NOMO-1 treated with DMSO at 0.1 percent for 48 hours (cell line): ENCODE results near the gene ZNF746.
A peak's percentile ranks its signal among the peaks of the same experiment; 100 is the strongest.

Experiments
- DNase-seq: peaks from one replicate; lab custom pipeline; 2025; ENCODE audit not compliant: unreplicated experiment; lab: John Stamatoyannopoulos, UW

ZNF746 gene

DNA sequence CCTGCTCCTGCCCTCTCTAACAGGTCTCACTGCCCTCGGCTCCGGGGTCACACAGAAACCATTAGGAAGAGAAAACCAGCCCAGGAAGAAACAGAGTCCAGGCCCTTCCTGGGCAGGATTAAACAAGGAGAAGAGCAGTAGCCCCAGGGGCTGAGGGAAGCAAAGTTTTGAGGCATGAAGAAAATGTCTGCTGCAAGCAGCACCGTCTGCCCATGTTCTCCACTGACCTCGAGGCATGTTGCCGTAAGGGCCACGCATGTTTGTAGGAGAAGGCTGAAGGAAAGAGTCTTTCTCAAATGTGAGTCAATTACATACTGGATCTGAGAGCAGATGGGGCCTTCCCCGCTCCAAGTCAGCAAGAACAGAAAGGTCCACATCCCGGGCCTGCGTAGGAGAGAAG, 4.2 kb downstream of the ZNF746 start:
- no peak for DNase-seq

DNA sequence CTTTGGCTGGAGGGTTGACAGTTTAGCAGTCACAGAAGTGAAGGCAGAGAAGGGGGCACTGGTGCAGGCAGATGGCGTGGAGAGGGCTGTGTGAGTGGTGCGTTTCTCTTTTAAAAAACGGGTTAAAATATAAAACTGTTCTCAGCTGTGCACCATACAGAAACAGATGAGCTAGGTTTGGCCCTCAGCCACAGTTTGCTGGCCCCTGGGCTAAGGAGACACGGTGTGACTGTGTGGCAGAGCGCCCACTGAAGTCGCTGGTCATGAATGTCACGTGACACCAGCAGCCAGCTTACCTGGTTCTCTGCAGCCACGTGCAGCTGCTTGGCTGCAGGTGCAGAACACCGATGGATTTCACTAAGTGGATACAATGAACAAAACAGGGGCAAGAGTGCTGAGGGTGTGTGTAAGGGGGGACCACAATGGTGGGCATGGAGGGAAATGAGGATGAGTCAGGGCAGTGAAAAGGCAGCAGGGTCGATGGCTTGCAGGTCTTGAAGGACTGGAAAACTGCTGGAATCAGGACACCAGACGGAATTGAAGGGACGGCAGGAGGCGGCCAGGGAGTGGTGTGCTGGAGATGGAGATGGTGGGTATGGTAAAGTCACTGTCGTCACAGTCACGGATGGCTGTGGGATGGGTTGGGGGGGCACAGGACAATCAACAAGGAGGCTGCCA, 7.4 kb downstream of the ZNF746 start:
- DNase-seq, result no peak

DNA sequence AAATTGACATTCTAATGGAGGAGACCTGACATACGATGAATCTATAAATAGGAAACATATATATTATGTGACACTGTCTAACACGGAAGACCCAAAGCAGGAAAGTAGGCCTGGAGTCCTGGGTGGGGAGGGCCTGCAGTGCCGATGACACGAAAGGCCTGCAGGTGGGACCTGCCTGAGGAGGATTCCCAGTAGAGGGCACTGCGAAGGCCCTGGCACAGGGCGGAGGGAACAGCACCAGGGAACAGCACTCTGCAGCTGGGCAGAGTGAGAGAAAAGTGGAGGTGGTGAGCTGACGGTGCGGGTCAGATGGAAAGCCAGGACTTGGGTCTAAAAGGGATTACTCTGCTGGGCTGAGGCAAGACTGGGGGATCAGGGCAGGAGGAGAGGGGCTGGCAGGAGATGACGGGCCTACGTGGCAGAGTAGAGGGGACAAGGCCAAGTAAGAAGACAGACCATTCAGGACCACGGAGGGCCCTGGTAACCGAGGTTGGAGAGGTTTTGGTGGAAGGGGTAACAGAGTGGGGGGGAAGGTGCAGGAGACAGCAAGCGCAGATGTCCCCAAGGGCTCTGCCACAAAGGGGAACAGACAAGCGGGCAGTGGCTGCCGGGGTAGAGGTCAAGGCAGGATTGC, 8.1 kb downstream of the ZNF746 start:
- DNase-seq, result no peak

DNA sequence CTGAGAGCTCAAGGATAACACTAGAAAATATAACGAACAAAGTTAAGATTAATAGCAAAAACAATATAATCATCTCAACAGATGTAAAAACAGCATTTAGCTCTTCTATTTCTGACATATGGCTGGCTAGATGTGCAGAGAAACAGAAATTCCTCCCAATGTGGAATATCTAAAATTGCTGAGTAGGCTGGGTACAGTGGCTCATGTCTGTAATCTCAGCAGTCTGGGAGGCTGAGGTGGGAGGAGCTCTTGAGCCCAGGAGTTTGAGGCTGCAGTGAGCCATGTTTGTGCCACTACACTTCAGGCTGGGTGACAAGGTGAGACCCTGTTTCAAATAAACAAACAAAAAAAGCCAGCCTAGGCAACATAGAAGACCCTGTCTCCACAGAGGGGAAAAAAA, 18.0 kb downstream of the ZNF746 start:
- no peak for DNase-seq

DNA sequence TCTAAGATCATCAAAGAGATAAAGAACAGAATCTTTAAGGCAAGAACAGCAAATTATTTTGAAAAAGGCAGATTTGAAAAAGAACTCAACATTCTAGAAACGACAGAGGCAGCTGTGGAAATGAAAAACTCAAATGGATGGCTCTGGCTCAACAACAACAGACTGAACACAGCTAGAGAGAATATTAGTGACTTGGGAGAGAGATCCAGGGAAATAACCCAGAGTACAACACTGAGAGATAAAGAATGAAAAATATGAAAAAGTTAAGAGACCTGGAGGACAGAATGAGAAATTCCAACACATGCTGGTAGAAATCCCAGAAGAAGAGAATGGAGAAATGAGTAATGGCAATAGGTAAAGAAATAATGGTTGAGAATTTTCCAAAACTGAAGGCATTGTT, 18.9 kb downstream of the ZNF746 start:
- DNase-seq, result no peak

DNA sequence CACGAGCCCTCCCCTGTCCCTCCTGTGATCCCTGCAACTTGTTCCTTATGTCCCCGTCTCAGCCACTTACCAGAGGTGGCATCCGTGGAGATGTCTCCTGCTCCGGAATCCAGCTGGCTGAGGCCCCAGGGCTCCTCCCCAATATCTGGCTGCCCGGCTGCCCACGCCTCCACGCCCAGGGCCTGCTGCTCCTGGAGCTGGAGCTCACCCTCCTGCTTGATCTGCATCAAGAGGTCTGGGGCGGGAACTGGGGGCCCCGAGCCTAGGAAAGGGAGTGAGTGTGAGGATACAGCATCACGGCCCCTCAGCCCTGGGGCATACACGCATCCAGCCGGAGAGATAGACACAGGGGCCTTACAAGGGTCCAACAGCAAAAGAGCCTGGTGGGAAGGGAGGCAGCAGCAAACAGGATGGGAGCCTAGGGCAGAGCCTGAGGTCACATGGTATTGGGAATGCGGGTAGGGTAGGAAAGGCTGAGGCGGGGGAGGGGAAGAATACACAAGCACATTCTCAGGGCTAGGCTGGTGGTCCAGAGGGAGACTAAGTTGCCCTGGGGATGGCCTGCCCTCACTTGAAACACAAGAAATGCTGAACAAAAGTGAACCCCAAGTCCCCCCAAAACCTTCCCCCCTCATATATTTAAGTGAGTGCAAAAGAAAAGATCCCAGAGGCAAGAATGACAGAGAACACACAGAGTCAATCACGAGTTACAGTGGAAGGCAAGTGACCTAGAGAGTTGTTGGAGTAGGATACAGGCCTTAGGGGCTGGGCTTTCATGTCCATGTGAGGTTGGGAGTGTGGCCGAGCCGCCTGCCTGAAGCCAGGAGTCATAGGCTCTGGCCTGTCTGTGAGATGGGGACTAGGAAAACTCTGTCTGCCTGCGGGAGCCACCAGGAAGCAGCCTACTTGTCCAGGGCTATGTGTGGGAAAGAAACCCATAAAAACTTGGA, 19.8 kb downstream of the ZNF746 start:
- DNase-seq, result no peak

DNA sequence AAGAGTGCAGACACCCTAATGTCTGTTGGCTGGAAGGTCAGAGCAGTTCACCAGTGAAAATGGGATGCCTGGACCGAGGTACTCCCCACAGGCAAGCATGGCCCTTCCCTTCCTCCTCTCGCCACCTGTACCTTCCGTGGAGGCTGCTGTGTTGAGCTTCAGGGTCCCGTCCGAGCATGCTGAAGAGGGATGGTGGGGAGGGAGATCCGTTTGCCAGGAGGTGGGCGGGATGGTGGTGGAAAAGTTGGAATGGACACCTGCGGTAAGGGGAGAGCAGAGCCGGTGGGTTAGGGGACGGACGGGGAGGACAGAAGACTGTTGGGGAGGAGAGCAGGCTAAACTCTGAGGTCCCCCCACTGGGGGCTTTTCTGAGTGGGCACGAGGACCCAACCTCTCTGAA, 20.8 kb downstream of the ZNF746 start:
- DNase-seq, result no peak

DNA sequence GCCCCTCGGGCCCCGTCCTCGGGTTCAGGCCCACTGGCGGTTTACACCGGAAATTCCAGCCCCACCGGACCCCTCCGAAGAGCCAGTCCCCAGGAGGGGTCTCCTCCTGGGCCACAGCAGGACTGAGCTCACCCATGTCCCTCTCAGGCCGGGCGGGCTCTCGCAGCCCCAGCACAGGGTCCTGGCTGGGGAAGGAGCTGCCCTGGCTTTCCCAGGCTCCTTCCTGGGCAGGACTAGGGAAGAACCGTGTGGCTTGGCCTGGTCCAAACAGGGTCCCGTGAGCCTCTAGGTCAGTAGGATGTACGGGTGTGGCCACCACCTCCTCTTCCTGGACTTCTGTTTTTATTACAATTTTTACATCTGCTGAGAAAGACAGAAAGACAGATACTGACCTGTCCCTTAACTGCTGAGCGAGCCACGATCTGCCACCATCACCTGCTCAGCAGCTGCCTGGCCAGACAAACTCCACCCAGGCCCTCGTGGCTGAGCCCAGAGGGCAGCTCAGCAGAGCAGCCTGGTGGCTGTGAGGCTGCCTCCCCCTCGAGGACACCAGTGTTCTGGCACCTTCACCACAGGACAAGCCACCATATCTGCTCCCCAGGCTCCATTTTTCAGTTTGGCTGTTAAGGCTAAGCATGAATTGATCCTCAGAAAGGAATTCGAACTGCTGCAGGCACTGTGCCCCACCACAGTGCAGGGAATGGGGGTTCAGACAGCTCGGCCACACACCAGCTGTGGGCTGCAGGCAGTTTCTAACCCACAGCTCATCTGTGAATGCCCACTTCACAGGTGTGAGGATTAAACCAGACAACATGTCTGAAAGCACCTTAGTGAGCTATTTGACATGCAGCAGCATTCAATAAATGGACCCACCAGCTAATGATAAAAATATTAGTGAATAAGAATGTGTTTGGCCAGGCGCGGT, 22.2 kb downstream of the ZNF746 start:
- DNase-seq, result no peak

DNA sequence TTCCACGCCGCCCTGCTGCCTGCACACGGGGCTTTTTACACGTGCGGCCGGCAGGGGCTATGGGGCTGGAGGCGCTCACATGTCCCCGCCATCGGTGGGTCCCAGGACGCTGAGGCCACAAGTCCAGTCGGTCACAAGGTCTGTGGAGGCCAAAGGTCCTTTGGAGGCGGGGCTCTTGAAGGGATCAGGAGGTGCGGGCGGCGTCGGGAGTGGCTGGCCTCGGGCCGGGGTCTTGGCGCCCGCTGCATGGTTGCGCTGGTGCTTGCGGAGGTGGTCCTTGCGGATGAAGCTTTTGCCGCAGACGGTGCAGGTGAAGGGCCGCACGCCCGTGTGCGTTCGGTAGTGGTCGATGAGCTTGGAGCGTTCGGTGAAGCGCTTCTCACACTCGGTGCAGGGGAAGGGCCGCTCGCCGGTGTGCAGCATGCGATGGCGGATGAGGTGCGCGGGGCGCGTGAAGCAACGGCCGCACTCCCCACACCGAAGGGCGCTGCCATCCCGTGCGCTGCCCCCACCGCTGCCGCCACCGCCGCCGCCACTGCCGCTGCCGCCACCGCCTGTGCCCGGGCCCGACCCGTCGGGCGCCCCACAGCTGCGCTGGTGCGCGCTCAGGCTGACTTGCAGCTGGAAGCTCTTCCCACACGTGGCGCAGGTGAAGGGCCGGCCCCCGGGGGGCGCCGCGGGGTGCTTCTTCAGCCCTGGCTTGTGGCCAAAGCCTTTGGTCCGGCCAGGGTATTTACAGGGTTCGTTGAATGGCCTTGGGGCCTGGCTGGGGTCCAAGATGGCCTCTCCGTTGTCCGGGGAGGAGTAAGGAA, 23.1 kb downstream of the ZNF746 start:
- no peak for DNase-seq

DNA sequence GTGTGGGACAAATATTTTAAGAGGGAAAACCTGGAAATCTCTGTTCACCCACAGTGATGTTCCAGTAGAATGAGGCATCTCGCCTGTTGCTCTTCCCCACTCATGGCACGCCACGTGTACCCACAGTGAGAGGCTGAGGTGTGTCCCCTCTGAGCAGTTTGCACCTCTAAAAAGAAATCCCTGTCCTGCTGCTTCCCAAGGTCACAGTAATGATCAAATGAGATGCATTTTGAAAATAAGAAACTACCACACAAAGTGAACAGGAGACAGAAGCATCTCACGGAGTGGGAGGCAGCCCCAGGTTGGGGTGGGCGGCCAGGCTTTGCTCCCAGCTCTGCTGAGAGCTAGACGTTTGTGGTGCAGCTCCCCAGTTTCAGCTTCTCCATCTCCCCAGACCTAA, 24.4 kb downstream of the ZNF746 start:
- DNase-seq, result no peak

DNA sequence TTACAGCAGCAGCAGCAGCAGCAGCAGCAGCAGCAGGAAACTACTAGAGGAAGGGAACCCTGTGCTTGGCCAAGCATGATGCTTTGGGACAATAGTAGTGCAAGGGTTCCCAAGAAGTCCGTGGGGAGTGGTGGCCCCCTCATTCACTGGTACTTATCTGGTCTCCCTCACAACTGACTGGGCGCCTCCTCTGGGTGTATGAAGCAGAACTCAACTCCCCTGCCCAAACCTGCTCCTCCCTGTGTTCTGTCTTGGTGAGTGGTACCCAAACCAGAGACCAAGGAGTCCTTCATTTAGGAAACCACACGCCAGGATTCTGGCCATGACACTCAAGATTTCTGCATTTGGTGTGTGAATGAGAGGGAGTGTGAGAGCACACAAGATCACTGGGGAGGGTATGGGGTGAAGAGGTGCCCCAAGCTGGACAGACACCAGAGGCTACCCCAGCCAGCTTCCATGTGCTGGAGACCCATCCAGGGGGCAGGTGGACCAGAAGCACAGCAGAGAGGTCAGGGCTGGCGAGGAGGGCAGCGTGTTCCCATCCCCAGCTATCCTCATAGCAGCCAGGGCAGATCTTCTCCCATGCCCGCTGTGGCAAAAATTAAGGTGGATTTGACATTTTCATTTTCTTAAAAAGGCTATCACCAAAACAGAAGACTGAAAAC, 26.2 kb downstream of the ZNF746 start:
- no peak for DNase-seq

DNA sequence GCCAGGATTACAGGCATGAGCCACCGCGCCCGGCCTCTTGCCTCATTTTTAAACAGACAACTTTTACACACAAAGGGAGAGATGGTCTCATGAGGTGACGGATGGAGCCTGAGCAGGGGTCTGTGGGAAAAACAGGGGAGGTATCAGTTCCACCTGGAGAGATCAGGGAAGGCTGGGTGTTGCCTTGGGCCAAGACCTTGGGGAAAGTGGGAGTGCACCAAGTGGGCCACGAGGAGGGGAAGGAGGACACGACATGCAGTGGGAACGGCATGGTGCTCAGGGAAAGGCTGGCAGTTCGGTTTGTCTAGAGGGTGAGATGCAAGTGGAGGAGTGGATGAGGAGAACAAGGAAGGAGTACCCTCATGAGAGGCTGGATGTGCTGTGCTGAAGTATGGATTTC, 27.8 kb downstream of the ZNF746 start:
- DNase-seq, result no peak

DNA sequence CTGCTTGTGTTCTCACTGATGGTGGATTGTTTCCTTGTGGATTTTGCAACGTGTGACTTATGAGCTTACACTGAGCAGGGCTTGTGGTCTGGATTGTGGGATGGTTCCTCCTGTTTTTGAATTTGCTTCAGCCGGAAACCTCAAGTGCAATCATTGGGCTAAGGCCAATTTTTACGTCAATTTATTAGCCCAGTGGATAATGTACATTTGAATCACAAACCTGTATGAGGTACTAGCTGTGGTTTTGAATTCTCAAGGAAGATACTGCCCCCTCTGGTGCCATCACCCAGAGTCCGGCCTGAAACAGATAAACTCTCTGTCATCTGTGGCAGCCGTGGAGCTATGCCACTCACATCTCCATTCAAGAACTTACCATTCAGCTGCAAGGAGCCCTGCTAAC, 29.4 kb downstream of the ZNF746 start:
- DNase-seq, result no peak

DNA sequence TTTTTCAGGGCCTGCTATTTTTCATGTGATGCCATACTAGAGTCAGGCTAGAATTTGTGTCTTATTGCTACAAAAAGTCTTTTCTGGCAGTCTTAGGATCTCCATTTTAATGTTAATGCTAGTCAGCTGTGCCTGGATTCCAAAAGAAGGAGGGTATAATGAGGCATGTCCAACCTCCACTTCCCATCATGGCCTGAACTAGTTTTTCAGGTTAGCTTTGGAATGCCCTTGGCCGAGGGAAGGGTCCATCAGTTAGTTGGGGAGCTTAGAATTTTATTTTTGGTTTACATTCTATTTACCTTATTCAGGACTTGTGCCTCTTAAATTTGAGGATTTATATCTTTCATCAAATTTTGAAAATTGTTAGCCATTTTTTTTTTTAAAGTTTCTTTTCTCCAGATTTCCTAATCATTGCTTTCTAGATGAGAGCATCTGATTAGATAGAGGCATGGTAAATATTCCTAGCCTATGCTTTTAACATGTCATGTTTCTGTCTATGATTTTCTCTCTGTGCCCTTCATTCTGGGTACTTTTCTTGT, 30.2 kb downstream of the ZNF746 start:
- no peak for DNase-seq

DNA sequence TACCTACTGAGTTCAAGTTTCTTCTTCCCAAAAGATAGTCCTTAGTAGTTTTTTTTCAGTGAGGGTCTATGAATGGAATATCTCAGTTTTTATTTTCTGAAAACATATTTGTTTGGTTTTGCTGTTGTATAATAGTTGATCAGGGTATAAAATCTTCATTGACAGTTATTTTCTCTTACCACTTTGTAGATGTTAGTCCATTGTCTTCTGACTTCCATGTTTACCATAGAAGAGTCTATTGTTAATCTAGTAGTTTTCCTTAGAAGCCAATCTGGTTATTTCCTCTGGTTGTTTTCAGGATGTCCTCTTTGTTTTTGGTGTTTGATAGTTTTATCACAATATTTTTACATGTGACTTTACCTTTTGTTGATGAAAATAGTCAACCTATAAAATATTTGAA, 31.2 kb downstream of the ZNF746 start:
- DNase-seq, result no peak

DNA sequence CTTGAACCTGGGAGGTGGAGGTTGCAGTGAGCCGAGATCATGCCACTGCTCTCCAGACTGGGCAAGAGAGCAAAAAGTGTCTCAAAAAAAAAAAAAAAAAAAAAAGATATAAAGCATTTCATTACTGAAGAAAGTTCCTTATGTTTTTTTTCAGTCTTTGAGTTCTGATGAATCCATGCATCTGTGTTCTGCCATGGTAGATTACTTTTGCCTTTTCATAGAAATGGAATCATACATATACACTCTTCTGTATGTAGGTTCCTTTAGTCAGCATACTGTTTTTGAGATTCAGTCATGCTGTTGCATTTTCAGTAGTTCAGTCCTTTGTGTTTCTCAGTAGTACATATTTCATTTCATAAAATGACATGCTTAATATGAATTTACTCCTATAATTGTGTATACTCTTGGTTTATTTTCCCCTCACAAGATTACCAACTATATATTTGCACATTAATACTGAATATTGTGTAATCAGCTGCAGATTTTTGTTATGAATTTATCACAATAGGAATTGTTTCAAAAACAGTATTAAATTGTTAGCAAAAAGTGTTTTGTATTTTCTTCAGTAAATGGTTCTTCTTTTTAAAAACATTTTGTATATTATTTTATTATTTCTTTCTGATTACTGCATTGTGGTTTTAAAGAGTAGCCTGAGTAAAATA, 34.0 kb downstream of the ZNF746 start:
- DNase-seq, result no peak

DNA sequence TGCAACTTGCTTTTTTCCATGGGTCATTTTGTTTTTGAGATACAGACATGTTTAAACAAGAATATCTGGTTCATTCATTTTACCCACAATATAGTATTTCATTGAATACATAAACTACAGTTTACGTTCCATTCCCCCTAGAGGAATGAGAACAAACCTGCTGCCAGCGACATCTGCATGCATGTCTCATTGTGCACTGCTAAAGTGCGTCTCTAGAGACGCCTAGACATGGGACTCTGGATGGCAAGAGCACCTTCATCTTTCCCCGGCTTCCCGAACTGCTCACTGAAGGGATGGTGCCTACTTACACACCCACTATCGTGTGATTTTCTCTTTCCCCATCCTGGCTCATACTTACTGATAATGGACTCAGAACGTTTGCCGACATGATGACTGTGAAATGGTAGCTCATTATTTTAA, 35.5 kb downstream of the ZNF746 start:
- no peak for DNase-seq

DNA sequence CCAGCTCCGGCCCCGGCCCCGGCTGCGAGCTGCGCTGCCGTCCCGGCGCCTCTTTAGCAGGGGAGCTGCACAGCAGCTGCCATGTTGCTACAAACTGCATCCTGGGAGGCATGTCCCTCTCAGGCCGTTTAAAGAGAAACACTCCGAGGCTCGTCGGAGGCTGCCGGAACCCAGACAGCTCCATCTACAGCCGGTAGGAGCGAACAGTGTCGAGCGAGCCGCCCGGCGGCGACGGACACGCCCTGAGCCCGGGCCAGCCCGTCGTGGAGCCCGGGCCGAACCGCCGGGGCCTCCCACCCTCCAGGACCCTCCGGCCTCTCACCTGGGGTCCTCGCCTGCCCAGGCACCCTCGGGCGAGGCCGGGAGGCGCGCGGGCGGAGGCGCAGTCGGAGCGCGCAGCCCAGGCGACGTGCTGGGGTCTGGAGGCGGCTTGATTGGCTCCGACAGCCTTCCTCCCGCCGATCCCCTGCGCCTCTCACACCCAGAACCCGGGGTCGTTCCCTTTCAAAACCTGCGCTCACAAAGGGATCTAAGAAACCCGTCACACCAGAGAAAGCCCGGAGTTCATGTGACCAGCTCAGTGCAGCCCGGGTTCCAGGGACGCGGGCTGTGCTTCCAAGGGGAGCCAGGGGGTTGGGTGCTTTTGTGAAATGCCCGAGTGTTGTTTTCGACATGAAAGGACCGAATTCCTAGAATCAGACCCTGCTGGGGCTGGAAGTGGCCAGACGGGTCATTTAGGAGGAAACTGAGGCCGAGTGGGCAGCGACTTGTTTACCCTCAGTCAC, 36.9 kb downstream of the ZNF746 start, which contains the start of gene ZNF777:
ZNF777 (minus strand) TSS at position 570 of the 785 bp plus-strand sequence. CDS start 5,040 bp downstream, outside the sequence.
- DNase-seq, result peak; percentile 63
